ENCODE data around the gene PITPNC1.
A peak's percentile ranks its signal among the peaks of the same experiment; 100 is the strongest.
"Not testable (repeated sequence)": the region's sequence is repeated elsewhere in the genome, so short reads cannot be mapped to it uniquely, and the experiment has no call there.

PITPNC1 gene

GRCh38 chr17:67577429-67578141, 200.5 kb downstream of the PITPNC1 start:
- H3K4me3 ChIP-seq (replicated peaks; ENCODE audit: low read depth, low read length): no peak overlapping the region
- no peaks in the 10 kb centered on the region for H3K36me3 ChIP-seq (ENCODE audit: control insufficient read depth, insufficient read depth, low read length)
- no peaks in the 10 kb centered on the region for H3K27me3 ChIP-seq (replicated peaks; ENCODE audit: control insufficient read depth, insufficient read depth, low read length)
- no peak for DNase-seq (ENCODE audit: extremely low read depth, insufficient read length)
- no peak for TF ChIP-seq CTCF (IDR thresholded peaks at IDR 0.05; ENCODE audit: insufficient read depth, low read length, poor library complexity, severe bottlenecking)

- Histone ChIP-seq H3K27me3 (replicated peaks; ENCODE audit: control insufficient read depth, insufficient read depth, low read length) (no peaks in the 10 kb centered on the region), H3K36me3 (ENCODE audit: control insufficient read depth, insufficient read depth, low read length) (no peaks in the 10 kb centered on the region), H3K4me3 (replicated peaks; ENCODE audit: low read depth, low read length) (no peak overlapping the region)
- TF ChIP-seq CTCF (IDR thresholded peaks at IDR 0.05; ENCODE audit: insufficient read depth, low read length, poor library complexity, severe bottlenecking): no peak
- DNase-seq (ENCODE audit: extremely low read depth, insufficient read length): peak; percentile 64
These were observed 201.0 kb downstream of the PITPNC1 start for GRCh38 chr17:67578142-67578457.

- H3K36me3 ChIP-seq (ENCODE audit: control insufficient read depth, insufficient read depth, low read length); H3K4me3 ChIP-seq (replicated peaks; ENCODE audit: low read depth, low read length); H3K27me3 ChIP-seq (replicated peaks; ENCODE audit: control insufficient read depth, insufficient read depth, low read length): not testable (repeated sequence)
- peak; percentile 60 for DNase-seq (ENCODE audit: extremely low read depth, insufficient read length)
These were observed 201.8 kb downstream of the PITPNC1 start for GRCh38 chr17:67578679-67579405.

- no peaks in the 10 kb centered on the region for H3K36me3 ChIP-seq (ENCODE audit: control insufficient read depth, insufficient read depth, low read length)
- no peaks in the 10 kb centered on the region for H3K27me3 ChIP-seq (replicated peaks; ENCODE audit: control insufficient read depth, insufficient read depth, low read length)
- no peak for DNase-seq (ENCODE audit: extremely low read depth, insufficient read length)
- no peak overlapping the region for H3K4me3 ChIP-seq (replicated peaks; ENCODE audit: low read depth, low read length)
- no peak for TF ChIP-seq CTCF (IDR thresholded peaks at IDR 0.05; ENCODE audit: insufficient read depth, low read length, poor library complexity, severe bottlenecking)
These were observed 205.6 kb downstream of the PITPNC1 start for GRCh38 chr17:67582673-67583081.

GRCh38 chr17:67585077-67585602, 208.1 kb downstream of the PITPNC1 start:
- Histone ChIP-seq H3K36me3 (ENCODE audit: control insufficient read depth, insufficient read depth, low read length) (no peaks in the 10 kb centered on the region), H3K4me3 (replicated peaks; ENCODE audit: low read depth, low read length) (no peak overlapping the region), H3K27me3 (replicated peaks; ENCODE audit: control insufficient read depth, insufficient read depth, low read length) (no peaks in the 10 kb centered on the region)
- TF ChIP-seq CTCF (IDR thresholded peaks at IDR 0.05; ENCODE audit: insufficient read depth, low read length, poor library complexity, severe bottlenecking): no peak
- DNase-seq (ENCODE audit: extremely low read depth, insufficient read length): no peak

- H3K27me3 ChIP-seq (replicated peaks; ENCODE audit: control insufficient read depth, insufficient read depth, low read length): no peaks in the 10 kb centered on the region
- no peak overlapping the region for H3K4me3 ChIP-seq (replicated peaks; ENCODE audit: low read depth, low read length)
- no peak for DNase-seq (ENCODE audit: extremely low read depth, insufficient read length)
- no peaks in the 10 kb centered on the region for H3K36me3 ChIP-seq (ENCODE audit: control insufficient read depth, insufficient read depth, low read length)
- no peak for TF ChIP-seq CTCF (IDR thresholded peaks at IDR 0.05; ENCODE audit: insufficient read depth, low read length, poor library complexity, severe bottlenecking)
These were observed 211.2 kb downstream of the PITPNC1 start for GRCh38 chr17:67588326-67588725.
